Naive B cell (primary cell): ENCODE measurements around the gene SEMA4B. TPM values are rescaled to one million over a fixed set of nuclear protein-coding genes. Genes with fewer than 3 reads are reported as not detected.

ENCODE experiments used
- ATAC-seq, 2 donors: fragments of 150-1000 bp; cut with Tn5 transposase; 2 replicates each; pipeline ENCODE4 v1.10.0; 2021; ENCODE audit warnings: low read depth in 2 of 2, mild to moderate bottlenecking in 2 of 2, moderate library complexity in 2 of 2
- DNase-seq: peaks from one replicate; pipeline ENCODE4 v3.0.0; 2022
- H3K27ac Mint-ChIP-seq, 6 donors: one replicate each; pipeline ENCODE4 v1.8.0; 2020 to 2022; ENCODE audit warnings: mild to moderate bottlenecking in 6 of 6, mixed read lengths in 6 of 6, moderate library complexity in 5 of 6, inconsistent platforms in 2 of 6
- H3K27me3 Mint-ChIP-seq, 3 donors: one replicate each; pipeline ENCODE4 v1.8.0; 2021 to 2022; ENCODE audit warnings: mixed read lengths in 3 of 3, mild to moderate bottlenecking in 1 of 3
- H3K36me3 Mint-ChIP-seq, 2 donors: one replicate each; pipeline ENCODE4 v1.8.0; 2020 to 2022; ENCODE audit warnings: mixed read lengths in 2 of 2, inconsistent platforms in 1 of 2, mild to moderate bottlenecking in 1 of 2
- H3K4me1 Mint-ChIP-seq, 3 donors: one replicate each; pipeline ENCODE4 v1.8.0; 2020 to 2022; ENCODE audit warnings: mixed read lengths in 3 of 3, inconsistent platforms in 1 of 3, mild to moderate bottlenecking in 1 of 3, moderate library complexity in 1 of 3
- H3K4me3 Mint-ChIP-seq, 8 donors: one replicate each; pipeline ENCODE4 v1.8.0; 2020 to 2022; ENCODE audit warnings: mild to moderate bottlenecking in 8 of 8, mixed read lengths in 8 of 8, moderate library complexity in 8 of 8, inconsistent platforms in 2 of 8
- H3K9me3 Mint-ChIP-seq, 7 donors: one replicate each; pipeline ENCODE4 v1.8.0; 2020 to 2022; ENCODE audit warnings: mixed read lengths in 7 of 7, mild to moderate bottlenecking in 5 of 7, inconsistent platforms in 2 of 7, moderate library complexity in 1 of 7
- polyA plus RNA-seq, 6 donors: library from polyadenylated mRNA; unstranded; fragments of 300-500 nt; fragmentation: Illumina TruSeq; gene quantifications; one replicate each; pipeline ENCODE4 v1.2.3, GENCODE V29; 2021; ENCODE audit warnings: low read depth in 6 of 6

Gene SEMA4B
- polyA plus RNA-seq, 6 donors from 2014 or later: 96.8 to 172 (median 103) TPM

DNA sequence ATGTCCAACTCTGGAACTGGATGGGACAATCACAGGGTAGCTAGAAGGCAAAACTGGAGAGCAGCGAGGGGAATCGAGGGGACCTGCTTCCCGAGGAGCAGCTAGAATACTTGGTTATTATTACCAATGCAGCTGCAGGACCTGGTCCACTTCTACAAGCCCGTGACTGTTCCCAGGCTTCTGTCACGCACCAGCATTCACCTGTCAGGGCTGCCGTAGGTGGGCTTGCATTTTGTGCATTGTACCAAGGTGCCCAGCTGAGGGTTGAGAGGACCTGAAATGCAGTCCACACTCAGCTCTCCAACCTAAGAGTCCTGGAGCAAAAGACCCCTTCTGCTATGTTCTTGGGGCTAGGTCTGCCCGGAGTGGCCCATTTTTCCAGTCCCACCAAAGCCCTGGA, 2.3 kb downstream of the SEMA4B start:
- Mint-ChIP-seq H3K4me1 (peaks cover 66 to 85% (median 79%) of the 10 kb centered on the region in 3 donors), H3K27me3 (no peaks in the 10 kb centered on the region), H3K4me3 (peak overlapping the region; percentile 15 to 99 (median 97)), H3K9me3 (no peaks in the 10 kb centered on the region), H3K36me3 (peaks cover 0 to 7% of the 10 kb centered on the region in 2 donors), H3K27ac (peak overlapping the region in 3 of 6 donors; percentile 73 to 90 (median 82))
- DNase-seq: no peak
- no peak for ATAC-seq

DNA sequence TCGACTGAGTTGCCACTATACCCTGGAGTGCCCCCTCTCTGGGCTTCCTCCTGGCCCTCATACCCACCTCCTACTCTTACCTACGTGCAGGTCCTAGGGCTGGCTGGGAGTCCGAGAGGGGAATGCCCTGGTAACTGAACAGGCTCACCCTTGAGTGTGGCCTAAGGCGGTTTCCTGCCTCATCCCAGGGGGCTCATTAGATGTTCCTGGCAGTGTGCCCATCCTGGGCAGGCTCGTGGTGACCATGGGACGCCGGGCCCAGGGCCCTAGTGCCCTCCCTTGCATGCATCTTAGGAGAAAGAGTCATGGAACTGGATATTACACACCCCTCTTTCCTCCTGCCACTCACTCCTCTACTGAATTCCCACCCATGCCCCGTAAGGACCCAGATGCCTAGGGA, 2.8 kb downstream of the SEMA4B start:
- H3K4me1 Mint-ChIP-seq: peaks cover 61 to 85% (median 79%) of the 10 kb centered on the region in 3 donors
- peak overlapping the region in 7 of 8 donors; percentile 40 to 99 (median 83) for H3K4me3 Mint-ChIP-seq
- no peaks in the 10 kb centered on the region for H3K9me3 Mint-ChIP-seq
- peak overlapping the region in 4 of 6 donors; percentile 24 to 41 (median 32) for H3K27ac Mint-ChIP-seq
- H3K36me3 Mint-ChIP-seq: peaks cover 0 to 7% of the 10 kb centered on the region in 2 donors
- ATAC-seq: no peak
- H3K27me3 Mint-ChIP-seq: no peaks in the 10 kb centered on the region
- DNase-seq: no peak

DNA sequence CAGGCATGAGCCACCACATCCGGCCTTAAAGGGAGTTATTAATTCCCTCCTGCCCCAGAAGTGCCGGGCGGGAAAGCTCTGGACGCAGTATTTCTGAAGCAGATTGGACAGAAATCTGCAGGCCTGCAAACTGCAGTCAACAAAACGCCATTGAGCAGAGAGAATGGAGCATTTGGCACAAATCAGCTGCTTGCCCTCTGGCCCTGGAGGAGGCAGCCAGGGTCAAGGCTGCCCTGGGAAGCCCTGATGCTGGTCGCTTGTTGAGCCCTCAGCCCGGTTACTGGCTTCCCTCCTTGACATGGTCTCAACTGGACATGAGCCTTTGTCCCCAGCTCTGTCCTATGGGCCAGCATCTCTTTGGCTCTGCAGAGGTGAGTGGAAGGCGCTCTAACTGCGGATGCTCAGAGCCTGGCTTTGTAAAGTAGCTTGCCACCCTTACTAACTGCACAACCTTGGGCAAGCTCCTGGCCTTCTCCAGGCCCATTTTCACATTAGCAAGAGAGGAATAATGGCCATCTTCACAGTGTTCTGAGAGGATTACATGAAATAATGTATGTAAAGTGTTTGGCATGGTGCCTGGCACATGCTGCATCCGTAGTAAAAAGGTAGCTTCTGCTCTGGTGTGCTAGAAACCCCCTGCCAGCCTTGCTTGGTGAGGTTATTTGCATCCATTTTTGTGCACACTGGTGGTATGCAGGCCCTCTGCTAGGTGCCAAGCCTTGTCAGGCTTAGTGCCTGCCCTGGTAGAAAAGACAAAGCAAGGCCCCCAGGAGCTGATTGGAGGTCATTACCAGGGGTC, 4.1 kb downstream of the SEMA4B start:
- H3K4me3 Mint-ChIP-seq: peak overlapping the region; percentile 15 to 99 (median 52)
- DNase-seq (no peak), ATAC-seq (no peak)
- H3K36me3 Mint-ChIP-seq: peaks cover 0 to 20% of the 10 kb centered on the region in 2 donors
- H3K27me3 Mint-ChIP-seq: no peaks in the 10 kb centered on the region
- no peaks in the 10 kb centered on the region for H3K9me3 Mint-ChIP-seq
- H3K27ac Mint-ChIP-seq: peak overlapping the region in 2 of 6 donors; percentile 58 to 70
- H3K4me1 Mint-ChIP-seq: peaks cover 62 to 85% (median 79%) of the 10 kb centered on the region in 3 donors

DNA sequence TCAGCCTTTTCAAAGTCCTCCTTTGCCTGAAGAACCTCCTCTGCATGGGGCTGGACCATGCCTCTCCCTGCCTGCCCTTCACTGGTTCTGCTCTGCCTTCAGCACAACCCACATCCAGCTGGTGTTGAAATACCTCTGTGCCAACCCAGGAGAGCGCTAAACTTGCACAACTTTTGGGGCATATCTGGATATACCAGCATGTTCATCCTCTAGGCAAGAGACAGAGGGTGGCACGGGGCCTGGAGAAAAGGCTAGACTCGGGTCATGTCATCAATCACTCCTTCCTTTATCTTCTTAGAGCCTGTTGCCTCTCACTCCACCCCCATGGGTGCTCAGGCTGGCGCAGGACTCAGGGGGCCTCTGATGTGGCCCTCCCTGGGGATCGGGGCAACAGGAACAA, 4.8 kb downstream of the SEMA4B start:
- Mint-ChIP-seq H3K36me3 (peaks cover 5 to 24% of the 10 kb centered on the region in 2 donors), H3K4me3 (peak overlapping the region in 6 of 8 donors; percentile 16 to 99 (median 50)), H3K27me3 (no peaks in the 10 kb centered on the region), H3K27ac (peak overlapping the region in 2 of 6 donors; percentile 58 to 89), H3K4me1 (peaks cover 62 to 85% (median 79%) of the 10 kb centered on the region in 3 donors), H3K9me3 (no peaks in the 10 kb centered on the region)
- DNase-seq (no peak), ATAC-seq (no peak)

DNA sequence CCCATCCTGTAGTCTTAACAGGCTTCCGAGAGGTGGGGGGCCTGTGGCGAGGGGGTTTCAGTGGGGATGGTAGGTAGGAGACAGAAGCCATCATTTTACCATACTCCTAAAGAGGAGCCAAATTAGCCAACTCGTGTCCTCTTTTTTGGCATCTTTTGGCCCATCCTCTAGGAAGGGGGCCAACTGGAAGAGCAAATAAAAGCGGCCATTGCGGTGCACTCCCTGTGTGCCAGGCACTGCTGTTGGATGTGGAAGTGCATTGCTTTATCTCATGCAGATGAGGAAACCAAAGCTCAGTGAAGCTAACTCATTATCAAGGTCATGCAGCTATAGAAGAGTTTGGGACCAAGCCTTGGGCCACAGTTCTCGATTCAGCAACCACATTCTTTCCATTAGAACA, 6.1 kb downstream of the SEMA4B start:
- H3K4me1 Mint-ChIP-seq: peaks cover 70 to 98% (median 92%) of the 10 kb centered on the region in 3 donors
- DNase-seq: no peak
- peaks cover 6 to 22% of the 10 kb centered on the region in 2 donors for H3K36me3 Mint-ChIP-seq
- no peaks in the 10 kb centered on the region for H3K9me3 Mint-ChIP-seq
- H3K27me3 Mint-ChIP-seq: no peaks in the 10 kb centered on the region
- peak overlapping the region in 5 of 8 donors; percentile 13 to 98 (median 51) for H3K4me3 Mint-ChIP-seq
- peak overlapping the region in 2 of 6 donors; percentile 52 to 87 for H3K27ac Mint-ChIP-seq
- no peak for ATAC-seq

DNA sequence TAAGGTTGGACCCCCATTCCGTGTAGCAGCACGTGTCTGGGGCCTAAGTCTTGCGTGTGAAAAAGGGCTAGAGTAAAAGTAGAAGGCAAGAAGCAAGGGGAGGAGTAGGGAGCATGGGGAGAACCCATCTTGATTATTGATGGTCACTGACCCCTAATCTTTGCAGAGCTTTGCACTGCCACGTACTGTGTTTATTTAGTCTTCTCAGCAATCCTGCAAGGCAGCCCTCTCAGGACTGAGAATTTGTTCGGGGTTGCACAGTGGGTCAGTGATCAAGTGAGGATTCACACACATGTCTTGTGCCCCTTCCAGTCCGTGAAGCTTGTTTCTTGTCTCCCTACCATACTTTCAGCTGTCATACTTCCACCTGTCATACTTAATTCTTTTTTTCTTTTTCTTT, 7.2 kb downstream of the SEMA4B start:
- Mint-ChIP-seq H3K4me1 (peaks cover 66 to 99% (median 90%) of the 10 kb centered on the region in 3 donors), H3K36me3 (peaks cover 6 to 17% of the 10 kb centered on the region in 2 donors), H3K9me3 (no peaks in the 10 kb centered on the region), H3K27ac (peak overlapping the region in 4 of 6 donors; percentile 44 to 90 (median 70)), H3K4me3 (peak overlapping the region in 5 of 8 donors; percentile 9 to 67 (median 53)), H3K27me3 (no peaks in the 10 kb centered on the region)
- ATAC-seq (no peak), DNase-seq (no peak)

DNA sequence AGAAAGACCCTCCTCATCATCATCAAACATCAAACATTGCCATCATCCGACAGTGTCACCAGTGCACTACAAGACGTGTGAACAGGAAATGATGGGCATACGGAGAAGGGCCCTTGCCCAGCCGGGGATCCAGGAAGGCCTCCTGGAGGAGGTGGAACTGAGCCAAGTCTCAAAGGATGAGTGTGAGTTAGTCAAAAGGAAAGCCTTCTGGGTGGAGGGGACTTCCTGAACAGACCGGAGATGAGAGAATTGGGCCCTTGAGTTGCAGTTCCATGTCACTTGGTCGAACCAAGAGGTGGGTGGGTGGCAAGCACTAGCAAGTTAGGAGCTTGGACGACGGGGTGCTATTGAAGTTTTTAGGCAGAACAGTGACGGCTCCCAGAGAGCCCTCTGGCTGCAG, 8.5 kb downstream of the SEMA4B start:
- H3K9me3 Mint-ChIP-seq: no peaks in the 10 kb centered on the region
- ATAC-seq (no peak), DNase-seq (no peak)
- no peaks in the 10 kb centered on the region for H3K27me3 Mint-ChIP-seq
- H3K27ac Mint-ChIP-seq: peak overlapping the region; percentile 49 to 99 (median 85)
- H3K4me1 Mint-ChIP-seq: peaks cover 66 to 99% (median 90%) of the 10 kb centered on the region in 3 donors
- H3K36me3 Mint-ChIP-seq: peaks cover 11 to 17% of the 10 kb centered on the region in 2 donors
- H3K4me3 Mint-ChIP-seq: peak overlapping the region; percentile 61 to 90 (median 76)

DNA sequence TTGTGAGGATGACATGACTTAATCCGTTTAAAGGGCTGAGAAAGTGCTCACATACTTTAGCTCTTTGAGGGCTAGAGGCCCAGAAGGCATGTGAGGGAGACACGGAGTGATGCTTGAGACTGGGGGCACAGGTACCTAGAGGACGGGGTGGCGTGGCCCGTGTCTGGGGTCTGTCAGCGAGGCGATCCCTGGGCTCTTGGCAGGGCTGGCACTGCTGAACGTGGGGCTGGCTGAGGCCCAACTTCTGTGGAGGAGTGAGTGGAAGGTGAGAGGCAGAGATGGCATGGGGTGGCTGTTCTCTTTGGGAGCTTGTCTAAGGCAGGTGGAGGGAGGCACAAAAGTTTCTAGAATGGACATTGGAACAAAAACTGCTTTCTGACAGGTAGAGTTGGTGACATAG, 9.5 kb downstream of the SEMA4B start:
- peaks cover 11 to 17% of the 10 kb centered on the region in 2 donors for H3K36me3 Mint-ChIP-seq
- peak overlapping the region; percentile 52 to 99 (median 92) for H3K27ac Mint-ChIP-seq
- no peaks in the 10 kb centered on the region for H3K27me3 Mint-ChIP-seq
- H3K4me3 Mint-ChIP-seq: peak overlapping the region; percentile 37 to 90 (median 78)
- no peak for ATAC-seq
- H3K9me3 Mint-ChIP-seq: no peaks in the 10 kb centered on the region
- peaks cover 64 to 99% (median 89%) of the 10 kb centered on the region in 3 donors for H3K4me1 Mint-ChIP-seq
- DNase-seq: no peak

DNA sequence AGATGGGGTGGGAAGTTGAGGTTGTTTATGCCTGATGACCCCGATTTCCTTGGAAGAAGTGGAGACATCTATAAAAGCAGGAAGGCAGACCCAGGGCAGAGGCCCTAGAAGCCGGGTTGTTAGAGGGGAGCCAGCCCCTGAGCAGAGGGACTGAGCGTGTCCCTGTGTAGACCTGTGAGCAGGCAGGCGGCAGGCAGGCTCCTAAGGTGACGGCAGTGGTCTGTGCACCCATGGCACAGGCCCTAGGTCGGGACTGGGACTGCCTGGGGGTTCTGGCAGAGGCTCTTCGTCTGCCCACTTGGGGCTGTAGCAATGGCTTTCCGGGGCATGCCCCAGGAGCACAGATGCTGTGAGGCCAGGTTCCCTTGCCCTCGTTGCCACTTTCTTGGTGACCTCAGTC, 9.9 kb downstream of the SEMA4B start:
- H3K36me3 Mint-ChIP-seq: peaks cover 11 to 19% of the 10 kb centered on the region in 2 donors
- no peak for DNase-seq
- H3K27ac Mint-ChIP-seq: peak overlapping the region; percentile 74 to 99 (median 94)
- no peak for ATAC-seq
- peaks cover 60 to 98% (median 87%) of the 10 kb centered on the region in 3 donors for H3K4me1 Mint-ChIP-seq
- H3K9me3 Mint-ChIP-seq: no peaks in the 10 kb centered on the region
- H3K4me3 Mint-ChIP-seq: peak overlapping the region; percentile 7 to 90 (median 78)
- no peaks in the 10 kb centered on the region for H3K27me3 Mint-ChIP-seq

DNA sequence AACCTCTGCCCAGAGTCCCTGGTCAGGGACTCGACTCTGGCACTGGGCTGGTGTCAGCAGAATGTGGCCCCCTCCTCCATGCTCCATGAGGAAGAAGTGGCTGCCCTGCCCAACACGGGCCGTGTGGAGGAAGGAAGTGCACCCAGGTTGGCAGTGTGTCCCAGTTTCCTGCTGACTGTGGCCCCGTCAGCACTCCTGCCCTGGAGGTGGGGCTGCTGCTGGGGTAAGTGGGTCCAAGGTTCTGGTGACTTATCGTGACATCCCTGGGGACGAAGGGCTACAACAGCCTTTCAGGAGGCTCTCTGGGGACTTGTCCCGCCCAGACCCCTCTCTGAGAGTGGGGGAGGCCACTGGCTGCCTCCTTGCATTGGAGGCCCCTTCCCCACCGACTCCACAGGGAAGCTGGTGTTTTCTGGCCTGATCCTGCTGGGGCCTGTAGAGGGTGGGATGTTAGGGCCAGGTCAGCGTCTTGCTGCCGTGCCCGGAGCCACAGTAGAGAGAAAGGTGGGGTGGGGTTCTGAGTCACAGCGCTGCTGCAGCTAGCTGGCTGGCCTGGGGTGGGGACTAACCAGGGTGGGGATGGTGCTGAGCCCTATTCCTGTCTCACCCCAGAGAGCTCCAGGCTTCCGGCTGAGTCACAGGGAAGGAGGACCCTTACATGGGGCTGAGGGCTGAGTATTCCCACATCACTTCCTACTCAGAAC, 10.5 kb downstream of the SEMA4B start:
- H3K27ac Mint-ChIP-seq: peak overlapping the region; percentile 27 to 99 (median 90)
- no peak for ATAC-seq
- no peaks in the 10 kb centered on the region for H3K27me3 Mint-ChIP-seq
- peaks cover 59 to 98% (median 87%) of the 10 kb centered on the region in 3 donors for H3K4me1 Mint-ChIP-seq
- DNase-seq: no peak
- H3K4me3 Mint-ChIP-seq: peak overlapping the region in 7 of 8 donors; percentile 7 to 90 (median 80)
- no peaks in the 10 kb centered on the region for H3K9me3 Mint-ChIP-seq
- peaks cover 11 to 25% of the 10 kb centered on the region in 2 donors for H3K36me3 Mint-ChIP-seq

DNA sequence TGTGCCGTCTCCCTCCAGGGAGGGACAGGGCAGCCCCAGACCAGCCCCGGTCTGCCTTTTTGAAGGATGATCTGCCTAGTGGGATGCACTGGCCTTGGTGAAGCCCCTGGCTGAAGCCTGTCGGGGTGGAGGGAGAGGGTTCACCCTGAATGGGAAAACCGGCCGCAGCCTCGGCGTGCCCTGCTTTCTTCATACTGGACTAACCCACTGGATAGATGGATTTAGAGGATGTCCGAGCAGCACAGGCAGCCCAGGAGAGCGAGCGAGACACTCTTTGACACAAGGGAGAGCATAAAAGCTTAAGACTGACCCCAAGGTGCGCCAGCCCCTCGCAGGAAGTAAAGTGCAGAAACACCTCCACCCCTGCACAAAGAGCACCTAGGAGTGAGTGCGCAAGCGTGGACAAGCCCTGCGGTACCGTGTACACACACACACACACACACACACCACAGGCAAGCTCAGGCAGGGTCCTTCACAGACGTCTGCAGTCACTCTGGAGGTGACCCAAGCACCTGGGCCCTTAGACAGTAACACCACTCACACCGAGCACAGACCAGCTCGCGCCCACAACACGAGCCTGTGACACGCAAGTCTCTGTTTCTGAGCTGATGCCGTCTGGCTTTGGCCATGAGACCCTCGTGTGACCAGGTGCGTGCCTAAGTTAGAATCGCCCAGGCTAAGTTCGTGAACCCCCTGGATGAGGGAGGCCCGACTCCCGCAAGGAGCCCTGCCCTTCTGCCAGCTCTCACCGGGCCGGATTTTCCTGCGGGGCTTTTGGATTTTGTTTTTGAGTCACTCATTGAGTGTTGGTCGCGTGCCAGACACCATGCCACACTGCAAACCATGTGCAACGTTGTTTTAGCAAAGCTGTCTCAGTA, 11.3 kb downstream of the SEMA4B start:
- Mint-ChIP-seq H3K27me3 (no peaks in the 10 kb centered on the region), H3K27ac (peak overlapping the region; percentile 62 to 99 (median 94)), H3K4me3 (peak overlapping the region in 7 of 8 donors; percentile 46 to 83 (median 70)), H3K36me3 (peaks cover 17 to 30% of the 10 kb centered on the region in 2 donors), H3K4me1 (peaks cover 60 to 98% (median 88%) of the 10 kb centered on the region in 3 donors), H3K9me3 (no peaks in the 10 kb centered on the region)
- ATAC-seq: no peak
- no peak for DNase-seq

DNA sequence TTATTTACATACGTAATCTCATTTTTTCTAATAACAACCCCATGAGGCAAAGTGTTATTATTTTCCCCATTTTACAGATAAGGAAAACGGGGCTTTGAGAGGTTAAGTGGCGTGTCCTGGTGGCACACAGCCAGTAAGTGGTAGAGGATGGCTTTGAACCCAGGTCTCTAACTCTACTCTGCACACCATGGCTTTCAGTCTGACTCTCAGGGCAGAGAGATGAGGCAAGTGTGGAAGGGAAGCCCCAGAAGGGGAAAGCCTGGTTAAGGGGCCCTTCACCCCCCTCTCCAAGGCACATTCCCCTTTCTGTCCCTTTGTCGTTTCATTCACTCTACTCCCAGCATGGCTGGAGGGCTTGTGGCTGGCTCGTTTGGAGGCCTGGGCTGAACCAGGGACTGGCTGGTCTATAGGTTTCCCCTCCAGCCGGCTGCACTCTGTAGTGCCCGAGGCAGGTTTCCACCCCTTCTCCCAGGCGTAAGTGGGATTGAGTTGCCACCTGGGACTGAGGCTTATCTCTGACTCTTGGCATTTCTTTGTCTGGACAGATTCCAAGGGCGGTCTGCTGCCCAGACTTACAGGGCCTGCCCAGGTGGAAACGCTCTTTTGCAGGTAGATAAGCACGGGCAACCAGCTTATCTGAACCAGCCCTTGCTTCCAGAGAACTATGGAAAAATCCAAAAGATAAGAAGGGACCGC, 12.1 kb downstream of the SEMA4B start:
- no peaks in the 10 kb centered on the region for H3K27me3 Mint-ChIP-seq
- H3K4me3 Mint-ChIP-seq: peak overlapping the region; percentile 32 to 91 (median 86)
- peak overlapping the region; percentile 87 to 99 (median 98) for H3K27ac Mint-ChIP-seq
- H3K4me1 Mint-ChIP-seq: peaks cover 64 to 99% (median 93%) of the 10 kb centered on the region in 3 donors
- H3K9me3 Mint-ChIP-seq: no peaks in the 10 kb centered on the region
- DNase-seq: no peak
- peaks cover 18 to 33% of the 10 kb centered on the region in 2 donors for H3K36me3 Mint-ChIP-seq
- ATAC-seq: no peak
